ENCODE results near the gene PAX7. TPM values are rescaled to one million over a fixed set of nuclear protein-coding genes. Genes with fewer than 3 reads are reported as not detected.

PAX7 gene
- total and polyA plus RNA-seq, 4 donors = 0.03 TPM; not detected in 3

GRCh38 chr1:18636596-18637508, 6.2 kb downstream of the PAX7 start:
- ATAC-seq (ENCODE audit: insufficient read depth, low FRiP score) (no peak), DNase-seq (peak in 1 of 3 donors; percentile 24)
- Histone ChIP-seq H3K27me3 (ENCODE audit: control insufficient read depth in 3 of 3, insufficient read depth in 3 of 3, low read length in 2 of 3) (peaks cover 50 to 95% (median 91%) of the 10 kb centered on the region in 3 donors), H3K9me3 (ENCODE audit: control insufficient read depth in 4 of 4, insufficient read depth in 3 of 4, low read length in 3 of 4) (peaks cover 0 to 9% (median 0%) of the 10 kb centered on the region in 4 donors), H3K27ac (ENCODE audit: low read depth in 1 of 2, low read length in 1 of 2) (no peak overlapping the region), H3K9ac (ENCODE audit: insufficient read depth in 1 of 2, low read length in 2 of 2) (no peak overlapping the region), H3K4me1 (ENCODE audit: control insufficient read depth in 5 of 5, insufficient read depth in 5 of 5, low read length in 5 of 5) (peaks cover 0 to 4% (median 1%) of the 10 kb centered on the region in 5 donors), H3K36me3 (ENCODE audit: control insufficient read depth in 4 of 4, insufficient read depth in 4 of 4, low read length in 4 of 4) (no peaks in the 10 kb centered on the region), H3K4me3 (no peak overlapping the region)
- WGBS, 2 donors = 3 to 4% methylated on average over 46 to 52 of the region's 52 CpGs
- no peak for TF ChIP-seq CTCF (IDR thresholded peaks at IDR 0.05; ENCODE audit: control extremely low read depth, extremely low read depth)

DNA sequence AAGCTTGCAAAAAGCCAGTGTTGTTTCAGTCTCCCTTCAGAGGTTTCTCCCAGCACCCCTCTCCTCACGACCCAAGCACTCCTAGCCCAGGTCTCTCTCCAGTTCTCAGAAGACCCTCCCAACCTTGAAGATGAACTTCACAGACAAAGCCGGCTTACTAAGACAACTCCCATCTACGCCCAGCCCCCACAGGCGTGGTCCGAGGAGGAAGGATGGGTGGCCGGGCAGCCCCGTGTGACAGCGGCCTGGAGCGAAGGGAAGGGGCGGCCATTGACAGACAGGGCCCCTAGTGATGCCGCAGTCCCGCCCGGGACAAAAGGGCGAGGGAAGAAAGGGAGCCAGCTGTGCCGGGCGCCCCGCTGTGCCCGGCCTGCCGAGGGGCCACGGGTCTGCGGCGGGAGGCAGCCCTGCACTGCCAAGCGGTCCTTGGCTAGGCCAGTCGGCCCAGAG, 6.9 kb downstream of the PAX7 start:
- no peak for DNase-seq
- WGBS, 2 donors = 1 to 6% methylated on average over 21 to 24 of the region's 24 CpGs
- no peak for ATAC-seq (ENCODE audit: insufficient read depth, low FRiP score)

GRCh38 chr1:18637962-18638834, 7.6 kb downstream of the PAX7 start:
- Histone ChIP-seq H3K9ac (ENCODE audit: insufficient read depth in 1 of 2, low read length in 2 of 2) (no peak overlapping the region), H3K27ac (ENCODE audit: low read depth in 1 of 2, low read length in 1 of 2) (no peak overlapping the region), H3K4me3 (no peak overlapping the region), H3K9me3 (ENCODE audit: control insufficient read depth in 4 of 4, insufficient read depth in 3 of 4, low read length in 3 of 4) (peaks cover 0 to 9% (median 0%) of the 10 kb centered on the region in 4 donors), H3K4me1 (ENCODE audit: control insufficient read depth in 5 of 5, insufficient read depth in 5 of 5, low read length in 5 of 5) (peaks cover 0 to 4% (median 1%) of the 10 kb centered on the region in 5 donors), H3K27me3 (ENCODE audit: control insufficient read depth in 3 of 3, insufficient read depth in 3 of 3, low read length in 2 of 3) (peaks cover 48 to 98% (median 89%) of the 10 kb centered on the region in 3 donors), H3K36me3 (ENCODE audit: control insufficient read depth in 4 of 4, insufficient read depth in 4 of 4, low read length in 4 of 4) (no peaks in the 10 kb centered on the region)
- DNase-seq = no peak
- ATAC-seq (ENCODE audit: insufficient read depth, low FRiP score) = no peak
- no peak for TF ChIP-seq CTCF (IDR thresholded peaks at IDR 0.05; ENCODE audit: control extremely low read depth, extremely low read depth)
- WGBS, 2 donors = 5 to 8% methylated on average over 15 of the region's 15 CpGs

More for the DNA sequence above, 6.9 kb downstream of the PAX7 start:
- no peak for TF ChIP-seq CTCF (IDR thresholded peaks at IDR 0.05; ENCODE audit: control extremely low read depth, extremely low read depth)
- peaks cover 0 to 4% (median 1%) of the 10 kb centered on the region in 5 donors for H3K4me1 ChIP-seq (ENCODE audit: control insufficient read depth in 5 of 5, insufficient read depth in 5 of 5, low read length in 5 of 5)
- H3K27me3 ChIP-seq (ENCODE audit: control insufficient read depth in 3 of 3, insufficient read depth in 3 of 3, low read length in 2 of 3) = peaks cover 50 to 98% (median 91%) of the 10 kb centered on the region in 3 donors
- H3K36me3 ChIP-seq (ENCODE audit: control insufficient read depth in 4 of 4, insufficient read depth in 4 of 4, low read length in 4 of 4) = no peaks in the 10 kb centered on the region
- no peak overlapping the region for H3K9ac ChIP-seq (ENCODE audit: insufficient read depth in 1 of 2, low read length in 2 of 2)
- peaks cover 0 to 9% (median 0%) of the 10 kb centered on the region in 4 donors for H3K9me3 ChIP-seq (ENCODE audit: control insufficient read depth in 4 of 4, insufficient read depth in 3 of 4, low read length in 3 of 4)
- H3K4me3 ChIP-seq = no peak overlapping the region
- no peak overlapping the region for H3K27ac ChIP-seq (ENCODE audit: low read depth in 1 of 2, low read length in 1 of 2)
